HG02970 (cell line): Measurements from ENCODE around the gene EPM2A.

Source experiments
- ATAC-seq: cut with Tn5 transposase; IDR thresholded peaks from one replicate; pipeline ENCODE4 v1.9.1; 2021; ENCODE audit warnings: mild to moderate bottlenecking, moderate library complexity, moderate number of reproducible peaks; ENCODE audit not compliant: unreplicated experiment, low FRiP score

The EPM2A gene

DNA sequence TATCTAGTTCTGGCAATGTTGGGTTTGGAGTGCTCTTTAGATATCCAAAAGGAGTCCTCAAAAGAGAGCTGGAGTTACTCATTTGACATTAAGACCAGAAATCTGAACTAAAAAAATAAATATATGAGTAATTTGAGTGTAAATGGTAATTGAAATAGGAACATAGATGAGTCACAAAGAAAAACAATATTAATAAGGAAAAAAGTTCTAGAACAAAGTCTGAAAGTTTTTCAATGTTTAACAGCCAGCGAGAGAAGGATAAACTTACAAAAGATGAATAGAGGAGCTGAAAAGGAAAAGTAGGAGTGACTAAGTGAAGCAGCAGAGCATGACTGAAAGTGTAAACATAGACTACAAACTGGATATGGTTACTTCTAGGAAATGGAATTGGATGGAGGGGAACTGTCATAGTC lies 46.8 kb downstream of the EPM2A start:
- no peak for ATAC-seq

DNA sequence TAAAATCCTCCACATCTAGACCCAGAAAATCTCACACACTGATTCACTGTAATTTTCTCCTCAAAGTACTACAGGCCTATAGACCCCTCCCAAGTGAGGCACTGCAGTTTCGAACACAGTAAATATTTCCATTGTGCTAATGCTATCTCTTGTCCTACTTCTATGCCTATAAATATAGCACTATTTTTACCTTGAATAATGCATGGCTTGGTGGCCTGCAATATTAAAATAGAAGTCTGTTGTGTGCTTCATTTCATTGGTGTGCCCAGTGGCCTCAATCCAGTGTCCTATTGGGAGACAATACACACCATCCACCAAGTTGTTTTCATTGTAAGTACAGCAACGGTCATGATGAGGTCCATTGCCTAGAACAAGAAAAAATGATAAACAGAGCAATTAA lies 49.4 kb downstream of the EPM2A start:
- ATAC-seq, result no peak

DNA sequence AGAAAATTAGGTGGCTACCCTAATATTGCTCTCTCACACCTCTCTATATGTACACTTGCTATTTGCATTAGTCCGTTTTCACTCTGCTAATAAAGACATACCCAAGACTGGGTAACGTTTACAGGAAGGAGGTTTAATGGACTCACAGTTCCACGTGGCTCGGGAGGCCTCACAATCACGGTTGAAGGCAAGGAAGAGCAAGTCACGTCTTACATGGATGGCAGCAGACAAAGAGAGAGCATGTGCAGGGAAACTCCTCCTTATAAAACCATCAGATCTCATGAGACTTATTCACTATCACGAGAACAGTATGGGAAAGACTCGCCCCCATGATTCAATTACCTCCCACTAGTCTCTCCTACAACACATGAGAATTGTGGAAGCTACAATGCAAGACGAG lies 53.4 kb downstream of the EPM2A start:
- ATAC-seq, result no peak

GRCh38 chr6:145673504-145673903 lies 61.8 kb downstream of the EPM2A start:
- no peak for ATAC-seq

- ATAC-seq, result no peak
These were observed 65.0 kb downstream of the EPM2A start for GRCh38 chr6:145670311-145670710.

GRCh38 chr6:145669627-145670034 lies 65.7 kb downstream of the EPM2A start:
- ATAC-seq, result no peak

DNA sequence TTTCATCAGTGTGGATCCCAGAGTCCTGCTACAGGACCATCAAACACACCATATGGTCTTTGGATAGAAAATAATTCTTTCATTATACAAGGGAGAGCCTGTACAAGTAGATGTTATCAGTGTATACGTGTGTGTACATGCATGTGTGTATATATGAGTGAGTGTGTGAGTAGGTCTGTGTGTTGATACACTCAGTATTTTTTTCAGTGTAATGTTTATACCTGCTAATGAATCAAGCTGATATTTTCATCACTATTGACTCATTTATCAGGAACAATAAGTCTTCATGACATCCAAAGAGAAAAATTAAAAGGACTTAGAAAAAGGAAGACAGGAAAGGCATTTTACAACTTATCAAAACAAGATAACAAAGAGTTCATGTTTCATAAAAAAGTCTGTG lies 66.5 kb downstream of the EPM2A start:
- no peak for ATAC-seq

DNA sequence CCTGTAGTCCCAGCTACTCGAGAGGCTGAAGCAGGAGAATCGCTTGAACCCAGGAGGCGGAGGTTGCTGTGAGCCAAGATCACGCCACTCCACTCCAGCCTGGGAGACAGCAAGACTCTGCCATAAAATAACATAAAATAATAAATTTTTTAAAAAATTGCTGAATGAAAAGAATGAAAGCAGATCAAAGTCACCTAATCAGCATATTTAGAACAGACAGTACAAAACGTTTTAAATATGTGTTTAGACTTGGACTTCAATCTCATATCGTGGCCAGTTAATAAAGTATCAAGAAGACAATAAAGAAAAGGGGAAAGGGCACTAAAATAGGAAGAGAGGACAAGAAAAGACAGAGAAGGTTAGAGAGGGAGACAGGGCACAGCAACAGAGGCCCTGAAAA lies 74.6 kb downstream of the EPM2A start:
- ATAC-seq, result no peak

GRCh38 chr6:145656128-145656527 lies 79.2 kb downstream of the EPM2A start:
- ATAC-seq, result no peak

- ATAC-seq, result no peak
These were observed 82.7 kb downstream of the EPM2A start for GRCh38 chr6:145652572-145652971.

DNA sequence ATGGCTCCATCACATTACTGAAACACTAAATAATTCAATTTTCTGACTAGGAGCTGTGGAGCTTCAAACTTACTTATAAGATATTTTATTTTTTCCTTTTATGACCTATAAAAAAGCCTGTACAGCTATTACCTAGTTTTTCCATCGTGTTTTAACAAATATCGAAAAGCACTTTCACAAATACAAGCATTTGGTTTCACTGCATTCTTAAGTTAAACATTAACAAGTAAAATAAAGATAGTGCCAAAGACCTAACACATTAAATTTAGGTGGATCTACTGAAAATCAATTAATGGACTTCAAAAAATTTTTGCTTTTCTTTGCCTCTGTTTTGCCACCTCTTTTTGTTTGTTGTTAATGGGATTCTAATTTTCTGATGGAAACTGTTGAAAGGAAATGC lies 83.3 kb downstream of the EPM2A start:
- no peak for ATAC-seq

- ATAC-seq, result no peak
These were observed 87.2 kb downstream of the EPM2A start for GRCh38 chr6:145648149-145648548.

DNA sequence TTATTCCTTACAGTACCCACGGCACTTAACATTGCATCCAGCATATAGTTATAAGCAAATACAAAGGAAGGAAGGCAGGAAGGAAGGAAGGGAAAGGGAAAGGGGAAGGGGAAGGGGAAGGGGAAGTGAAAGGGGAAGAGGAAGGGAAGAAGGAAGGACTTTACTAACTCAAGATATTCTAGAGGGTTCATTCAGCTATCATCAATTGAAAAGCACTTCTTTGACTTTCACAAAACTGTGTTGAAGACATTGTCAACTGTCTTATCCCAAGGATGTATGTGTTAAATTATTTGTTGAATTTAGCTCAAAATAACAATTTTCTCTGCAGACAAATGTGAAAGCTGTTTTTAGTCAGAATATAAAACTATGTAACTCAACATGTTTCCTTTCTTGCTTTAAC lies 87.7 kb downstream of the EPM2A start:
- ATAC-seq, result no peak

- no peak for ATAC-seq
These were observed 91.6 kb downstream of the EPM2A start for GRCh38 chr6:145643760-145644159.

DNA sequence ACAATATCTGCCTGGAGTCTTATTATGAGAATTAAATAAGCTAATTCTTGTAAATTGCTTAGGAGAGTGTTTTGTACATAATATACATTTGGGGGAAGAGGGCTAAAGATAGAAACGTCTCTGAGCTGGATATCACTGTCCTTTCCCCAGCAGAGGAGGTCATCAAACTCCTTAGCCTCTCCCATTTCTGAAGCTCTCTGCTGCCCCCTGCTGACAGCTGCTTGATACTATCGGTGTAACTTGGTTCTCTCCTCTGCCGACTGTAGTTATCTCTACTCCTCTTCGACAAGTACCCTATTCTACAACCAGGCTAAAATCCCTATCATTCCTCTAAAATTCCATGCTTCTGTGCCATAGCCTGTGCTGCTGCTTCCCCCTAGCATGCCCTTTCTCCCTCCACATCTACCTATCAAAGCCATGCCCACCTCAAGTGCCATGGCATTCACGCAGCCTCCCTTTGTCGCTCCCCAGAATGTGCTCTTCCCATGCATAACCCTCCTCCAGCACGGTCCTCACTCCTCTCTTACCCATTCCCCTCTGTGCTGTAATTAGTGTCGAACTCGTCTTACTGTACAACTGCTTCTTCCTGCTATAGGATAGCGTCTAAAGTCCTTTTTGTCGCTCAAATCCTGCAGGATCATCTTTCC lies 101.2 kb downstream of the EPM2A start:
- peak; percentile 96 for ATAC-seq

- no peak for ATAC-seq
These were observed 102.3 kb downstream of the EPM2A start for GRCh38 chr6:145632971-145633370.

GRCh38 chr6:145631374-145631773 lies 103.9 kb downstream of the EPM2A start:
- no peak for ATAC-seq

DNA sequence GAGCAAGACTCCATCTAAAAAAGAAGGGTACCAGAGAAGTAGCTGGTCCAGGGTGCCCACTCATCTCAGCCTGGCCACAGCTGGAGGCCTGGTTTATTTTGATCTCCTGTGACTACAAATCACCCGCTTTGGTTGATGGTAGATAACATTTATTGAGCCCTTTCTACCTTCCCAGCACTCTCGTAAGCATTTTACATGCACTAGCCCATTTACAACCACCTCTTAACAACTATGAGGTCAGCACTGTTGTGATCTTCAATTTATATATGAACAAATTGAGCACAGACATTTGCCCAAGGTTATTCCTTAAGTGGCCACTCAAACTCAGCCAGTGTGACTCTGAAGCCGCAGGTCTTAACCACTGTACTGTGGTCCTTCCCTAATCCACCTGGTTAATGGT lies 104.7 kb downstream of the EPM2A start:
- ATAC-seq, result no peak

GRCh38 chr6:145629478-145629877 lies 105.8 kb downstream of the EPM2A start:
- no peak for ATAC-seq

GRCh38 chr6:145627451-145627850 lies 107.9 kb downstream of the EPM2A start:
- no peak for ATAC-seq

DNA sequence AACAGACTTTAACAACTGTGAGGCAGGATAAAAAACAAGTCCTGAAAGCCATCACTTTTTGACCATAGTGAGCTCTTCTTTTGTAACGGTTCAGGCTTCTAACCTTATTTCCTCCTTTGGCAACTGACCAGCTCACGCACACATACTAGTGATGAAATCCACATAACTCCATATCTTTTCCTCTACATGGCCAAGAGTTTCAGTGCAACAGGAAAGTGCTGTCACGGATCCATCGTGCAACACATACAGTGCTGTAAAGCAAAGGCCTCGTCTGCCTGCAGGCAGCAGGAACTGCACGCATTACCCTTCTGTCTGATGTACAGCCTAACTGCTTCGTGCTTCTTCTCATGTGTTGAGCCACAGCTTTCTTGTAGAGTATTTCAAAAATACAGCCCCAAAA lies 108.5 kb downstream of the EPM2A start:
- ATAC-seq, result no peak

GRCh38 chr6:145623231-145623630 lies 112.1 kb downstream of the EPM2A start:
- no peak for ATAC-seq

DNA sequence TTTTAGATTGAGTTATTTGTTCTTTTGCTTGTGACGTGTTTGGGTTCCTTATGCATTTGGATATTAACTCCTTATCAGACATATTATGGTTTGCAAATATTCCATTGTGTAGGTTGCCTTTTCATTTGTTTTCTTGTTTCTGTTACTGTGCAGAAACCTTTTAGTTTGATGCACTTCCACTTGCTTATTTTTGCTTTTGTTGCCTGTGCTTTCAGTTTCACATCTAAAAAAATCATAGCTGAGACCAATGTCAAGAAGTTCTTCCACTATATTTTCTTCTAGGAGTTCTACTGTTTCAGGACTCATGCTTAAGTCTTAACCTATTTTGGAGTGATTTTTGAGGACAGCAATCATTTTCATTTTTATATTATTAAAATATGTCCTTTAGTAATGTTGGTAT lies 113.5 kb downstream of the EPM2A start:
- ATAC-seq, result no peak
